ENCODE results near the gene SAMD1. TPM values are rescaled to one million over a fixed set of nuclear protein-coding genes. Genes with fewer than 3 reads are reported as not detected.

Gene SAMD1
- total and polyA plus RNA-seq, 7 donors, result 8.7 to 40.9 (median 15.6) TPM

DNA sequence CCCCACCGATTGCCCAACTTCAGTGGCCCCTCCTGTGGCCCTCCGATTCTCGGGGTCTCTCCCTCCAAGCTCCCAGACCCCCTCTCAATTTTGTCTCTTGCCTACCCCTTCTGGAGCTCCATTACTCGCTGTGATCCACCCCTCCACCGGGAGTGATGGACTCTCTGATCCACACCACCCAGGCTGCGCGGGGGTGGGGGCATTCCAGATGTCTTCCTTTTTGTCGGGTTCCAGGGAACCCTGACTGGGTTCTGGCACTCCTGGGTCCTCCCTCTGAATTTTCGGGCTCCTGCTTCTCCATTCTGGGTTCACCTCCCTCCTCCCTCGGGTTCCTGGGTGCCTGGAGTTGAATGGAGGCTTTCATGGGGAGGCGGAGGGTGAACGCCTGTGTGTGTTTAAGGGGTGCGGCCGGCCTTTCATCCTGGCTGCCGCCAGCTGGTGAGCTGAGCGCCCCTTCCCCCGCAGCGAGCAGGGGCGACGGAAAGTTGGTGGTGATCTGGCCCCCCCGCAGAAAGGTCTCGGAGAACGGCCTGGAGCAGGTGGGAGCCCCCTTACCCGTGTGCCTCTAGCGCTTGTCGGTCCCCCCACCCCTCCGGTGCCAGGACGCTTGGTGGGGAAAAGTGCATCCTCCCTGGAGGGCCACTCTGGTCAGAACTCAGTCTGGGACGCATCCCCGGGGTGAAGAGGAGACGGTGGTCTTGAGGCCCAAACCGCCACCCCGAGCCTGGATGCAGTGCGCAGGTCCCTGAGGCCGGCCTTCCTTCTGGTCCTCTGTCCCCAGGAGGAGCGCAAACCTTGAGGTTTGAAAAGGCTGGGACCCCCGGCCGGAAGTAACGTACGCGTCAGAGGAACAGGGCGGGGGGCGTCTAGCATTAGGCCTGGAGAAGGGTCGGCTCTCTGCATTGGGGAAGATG is 16.4 kb downstream of the SAMD1 start:
- WGBS, 2 donors, result 1 to 2% methylated on average over 44 of the region's 44 CpGs
- no peaks in the 10 kb centered on the region for H3K36me3 ChIP-seq
- peaks cover 0 to 41% (median 38%) of the 10 kb centered on the region in 4 donors for H3K4me1 ChIP-seq
- H3K27ac ChIP-seq, result peak overlapping the region; percentile 87 to 93 (median 91)
- H3K27me3 ChIP-seq, result no peaks in the 10 kb centered on the region
- intact Hi-C loops (cut with DNase I), result loop anchor here (1.0 to 2.0 kb wide), 4 partner anchors 39 to 194 kb away; partner anchors contain the start of genes ASF1B and RFX1
- TF ChIP-seq, protein P1, sequence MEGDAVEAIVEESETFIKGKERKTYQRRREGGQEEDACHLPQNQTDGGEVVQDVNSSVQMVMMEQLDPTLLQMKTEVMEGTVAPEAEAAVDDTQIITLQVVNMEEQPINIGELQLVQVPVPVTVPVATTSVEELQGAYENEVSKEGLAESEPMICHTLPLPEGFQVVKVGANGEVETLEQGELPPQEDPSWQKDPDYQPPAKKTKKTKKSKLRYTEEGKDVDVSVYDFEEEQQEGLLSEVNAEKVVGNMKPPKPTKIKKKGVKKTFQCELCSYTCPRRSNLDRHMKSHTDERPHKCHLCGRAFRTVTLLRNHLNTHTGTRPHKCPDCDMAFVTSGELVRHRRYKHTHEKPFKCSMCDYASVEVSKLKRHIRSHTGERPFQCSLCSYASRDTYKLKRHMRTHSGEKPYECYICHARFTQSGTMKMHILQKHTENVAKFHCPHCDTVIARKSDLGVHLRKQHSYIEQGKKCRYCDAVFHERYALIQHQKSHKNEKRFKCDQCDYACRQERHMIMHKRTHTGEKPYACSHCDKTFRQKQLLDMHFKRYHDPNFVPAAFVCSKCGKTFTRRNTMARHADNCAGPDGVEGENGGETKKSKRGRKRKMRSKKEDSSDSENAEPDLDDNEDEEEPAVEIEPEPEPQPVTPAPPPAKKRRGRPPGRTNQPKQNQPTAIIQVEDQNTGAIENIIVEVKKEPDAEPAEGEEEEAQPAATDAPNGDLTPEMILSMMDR (IDR thresholded peaks at IDR 0.05), result no peak
- TF ChIP-seq EP300 (IDR thresholded peaks at IDR 0.05) (no peak), POLR2AphosphoS5 (IDR thresholded peaks at IDR 0.05) (no peak), POLR2A (IDR thresholded peaks at IDR 0.05) (no peak)
- peak; percentile 77 for DNase-seq
- peak overlapping the region; percentile 42 to 77 (median 62) for H3K4me3 ChIP-seq
- no peaks in the 10 kb centered on the region for H3K9me3 ChIP-seq

DNA sequence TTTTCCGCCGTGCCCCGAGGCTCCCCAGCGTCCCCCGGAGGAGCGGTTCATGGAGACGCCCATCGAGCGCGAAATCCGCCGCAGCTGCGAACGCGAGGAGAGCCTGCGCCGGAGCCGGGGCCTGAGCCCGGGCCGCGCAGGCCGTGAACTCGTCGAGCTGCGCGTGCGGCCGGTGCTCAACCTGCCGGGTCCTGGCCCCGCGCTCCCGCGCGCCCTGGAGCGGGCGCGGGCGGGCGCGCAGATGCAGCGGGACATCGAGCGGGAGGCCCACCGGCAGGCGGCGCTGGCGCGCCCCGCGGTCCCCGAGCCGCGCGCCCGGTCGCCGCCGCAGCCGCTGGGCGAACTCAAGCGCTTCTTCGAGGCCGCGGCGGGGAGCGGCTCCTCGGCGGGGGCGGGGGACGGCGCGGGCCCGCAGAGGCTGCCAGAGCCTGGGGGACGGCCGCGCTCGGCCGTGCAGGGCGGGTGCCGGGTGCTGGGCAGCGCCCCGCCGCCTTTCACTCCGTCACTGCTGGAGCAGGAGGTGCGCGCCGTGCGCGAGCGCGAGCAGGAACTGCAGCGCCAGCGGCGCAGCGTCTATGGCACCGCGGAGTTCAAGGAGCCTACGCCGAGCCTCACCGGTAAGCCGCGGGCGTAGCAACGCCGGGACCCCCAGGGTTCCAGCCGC is 17.2 kb downstream of the SAMD1 start:
- WGBS, 2 donors, result 0 to 1% methylated on average over 106 of the region's 106 CpGs
- DNase-seq, result peak; percentile 82
- Histone ChIP-seq H3K27me3 (no peaks in the 10 kb centered on the region), H3K4me1 (peaks cover 0 to 41% (median 38%) of the 10 kb centered on the region in 4 donors), H3K9me3 (no peaks in the 10 kb centered on the region), H3K27ac (peak overlapping the region; percentile 87 to 93 (median 91)), H3K36me3 (no peaks in the 10 kb centered on the region), H3K4me3 (peak overlapping the region; percentile 42 to 77 (median 62))
- intact Hi-C loops (cut with DNase I), result loop anchor here (1.0 to 2.0 kb wide), 3 partner anchors 39 to 193 kb away; partner anchors contain the start of gene RFX1
- TF ChIP-seq POLR2AphosphoS5 (IDR thresholded peaks at IDR 0.05), result peak; percentile 28 to 78 (median 54)
- TF ChIP-seq EP300 (IDR thresholded peaks at IDR 0.05), result no peak
- TF ChIP-seq, protein P1 (IDR thresholded peaks at IDR 0.05), result peak in 1 of 4 experiments; percentile 41

DNA sequence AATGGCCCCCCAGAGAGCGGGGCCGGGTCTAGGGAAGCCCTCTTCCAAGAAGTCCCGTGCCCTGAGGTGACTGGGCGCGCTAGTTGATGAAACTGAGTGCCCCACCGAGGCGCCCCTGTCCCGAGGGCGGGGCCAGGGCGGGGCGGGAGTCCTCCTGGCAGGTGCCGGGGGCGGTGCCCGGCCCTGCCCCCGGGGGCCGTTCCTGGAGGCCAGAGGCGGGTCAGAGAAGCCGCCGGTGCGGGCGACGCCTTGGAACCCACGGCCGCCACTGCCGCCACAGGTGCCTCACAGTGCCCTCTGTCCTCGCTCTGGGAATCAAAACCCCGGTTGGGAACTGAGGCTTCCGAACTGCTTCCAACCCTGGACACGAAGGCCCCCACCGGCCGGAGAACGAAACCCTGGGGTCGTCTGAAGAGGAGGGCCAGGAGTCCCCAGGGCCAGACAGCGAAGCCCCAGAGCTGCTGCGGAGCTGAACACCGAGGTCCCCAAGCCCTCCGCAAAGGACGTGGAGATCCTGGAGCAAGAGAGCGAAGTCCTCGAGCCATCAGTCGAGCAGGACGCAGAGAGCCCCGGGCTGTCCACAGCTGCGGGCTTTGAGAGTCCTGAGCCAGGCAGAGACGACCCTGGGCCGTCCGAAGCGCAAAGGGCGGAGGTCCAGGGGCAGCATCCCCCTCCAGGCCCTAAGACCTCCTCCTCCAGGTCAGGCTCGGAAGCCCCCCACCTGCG is 17.9 kb downstream of the SAMD1 start, which contains the start of gene MISP3:
TSS of gene MISP3 (plus strand) at position 252 of the 726 bp plus-strand sequence. CDS start 524 bp downstream, outside the sequence.
- Histone ChIP-seq H3K27ac (peak within 1 kb of the TSS; percentile 87 to 93 (median 91)), H3K36me3 (no peaks in the 10 kb centered on the region), H3K4me3 (peak within 1 kb of the TSS; percentile 42 to 77 (median 62)), H3K9me3 (no peaks in the 10 kb centered on the region), H3K27me3 (no peaks in the 10 kb centered on the region), H3K4me1 (peaks cover 0 to 41% (median 38%) of the 10 kb centered on the region in 4 donors)
- WGBS, 2 donors, result 1% methylated on average over 51 of the region's 51 CpGs
- TF ChIP-seq POLR2A (IDR thresholded peaks at IDR 0.05), result peak in 1 of 2 donors; percentile 34
- TF ChIP-seq POLR2AphosphoS5 (IDR thresholded peaks at IDR 0.05), result no peak
- intact Hi-C loops (cut with DNase I), result loop anchor here (1.0 to 2.0 kb wide), 3 partner anchors 40 to 192 kb away; partner anchors contain the start of gene RFX1
- peak; percentile 75 for DNase-seq

DNA sequence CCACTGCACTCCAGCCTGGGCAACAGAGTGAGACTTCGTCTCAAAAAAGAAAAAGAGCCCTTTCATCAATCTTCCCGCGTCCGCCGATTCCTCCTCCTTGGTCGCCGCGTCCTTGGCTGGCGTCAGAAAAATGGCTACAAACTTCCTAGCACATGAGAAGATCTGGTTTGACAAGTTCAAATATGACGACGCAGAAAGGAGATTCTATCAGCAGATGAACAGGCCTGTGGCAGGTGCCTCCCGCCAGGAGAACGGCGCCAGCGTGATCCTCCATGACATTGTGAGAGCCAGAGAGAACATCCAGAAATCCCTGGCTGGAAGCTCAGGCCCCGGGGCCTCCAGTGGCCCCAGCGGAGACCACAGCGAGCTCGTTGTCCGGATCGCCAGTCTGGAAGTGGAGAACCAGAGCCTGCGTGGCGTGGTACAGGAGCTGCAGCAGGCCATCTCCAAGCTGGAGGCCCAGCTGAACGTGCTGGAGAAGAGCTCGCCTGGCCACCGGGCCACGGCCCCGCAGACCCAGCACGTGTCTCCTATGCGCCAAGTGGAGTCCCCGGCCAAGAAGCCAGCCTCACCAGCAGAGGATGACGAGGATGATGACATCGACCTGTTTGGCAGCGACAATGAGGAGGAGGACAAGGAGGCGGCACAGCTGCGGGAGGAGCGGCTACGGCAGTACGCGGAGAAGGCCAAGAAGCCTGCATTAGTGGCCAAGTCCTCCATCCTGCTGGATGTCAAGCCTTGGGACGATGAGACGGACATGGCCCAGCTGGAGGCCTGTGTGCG is 20.1 kb downstream of the SAMD1 start:
- Histone ChIP-seq H3K4me3 (no peak overlapping the region), H3K4me1 (peaks cover 0 to 36% (median 34%) of the 10 kb centered on the region in 4 donors), H3K27me3 (no peaks in the 10 kb centered on the region), H3K9me3 (no peaks in the 10 kb centered on the region), H3K36me3 (no peaks in the 10 kb centered on the region), H3K27ac (no peak overlapping the region)
- no peak for DNase-seq
- whole genome bisulfite sequencing, 2 donors, result 96% methylated on average over 43 of the region's 43 CpGs
- intact Hi-C loops (cut with DNase I), result no loop called here
- no peak for TF ChIP-seq EP300 (IDR thresholded peaks at IDR 0.05)
- no peak for TF ChIP-seq POLR2AphosphoS5 (IDR thresholded peaks at IDR 0.05)
- TF ChIP-seq POLR2A (IDR thresholded peaks at IDR 0.05), result no peak
- TF ChIP-seq, protein P1 (IDR thresholded peaks at IDR 0.05), result no peak

All from sigmoid colon (tissue), 7 donors.